GM18868 (cell line): ENCODE results near the gene TMEM270.
"Not testable (repeated sequence)": the region's sequence is repeated elsewhere in the genome, so short reads cannot be mapped to it uniquely, and the experiment has no call there.

Source experiments
- ATAC-seq: cut with Tn5 transposase; IDR thresholded peaks from one replicate; pipeline ENCODE4 v1.9.1; 2021; ENCODE audit warnings: mild to moderate bottlenecking, moderate library complexity; ENCODE audit not compliant: unreplicated experiment

TMEM270 gene, protein sequence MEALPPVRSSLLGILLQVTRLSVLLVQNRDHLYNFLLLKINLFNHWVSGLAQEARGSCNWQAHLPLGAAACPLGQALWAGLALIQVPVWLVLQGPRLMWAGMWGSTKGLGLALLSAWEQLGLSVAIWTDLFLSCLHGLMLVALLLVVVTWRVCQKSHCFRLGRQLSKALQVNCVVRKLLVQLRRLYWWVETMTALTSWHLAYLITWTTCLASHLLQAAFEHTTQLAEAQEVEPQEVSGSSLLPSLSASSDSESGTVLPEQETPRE

GRCh38 chr7:73860859-73861258, at the start of gene TMEM270:
Gene TMEM270 (plus strand): TSS chr7:73861159. CDS start chr7:73861195, 36 bp downstream.
- no peak for ATAC-seq

- no peak for ATAC-seq
Observed at GRCh38 chr7:73811760-73812168, 49.2 kb upstream of the TMEM270 start.

DNA sequence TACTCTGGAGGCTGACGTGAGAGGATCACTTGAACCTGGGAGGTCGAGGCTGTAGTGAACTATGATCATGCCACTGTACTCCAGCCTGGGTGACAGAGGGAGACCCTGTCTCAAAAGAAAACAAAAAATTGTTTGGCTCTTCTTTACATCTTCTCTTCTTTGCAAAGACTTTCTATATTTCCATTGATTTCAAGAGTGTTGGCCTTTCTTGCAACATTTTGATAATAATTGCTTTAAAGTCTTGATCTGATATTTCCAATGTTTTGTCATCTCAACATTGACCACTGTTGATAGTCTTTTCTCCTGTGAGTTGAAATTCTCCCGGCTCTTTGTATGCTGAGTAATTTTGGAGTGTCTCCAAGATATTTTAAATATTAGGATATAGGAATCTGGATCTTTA, 48.0 kb upstream of the TMEM270 start:
- ATAC-seq = no peak

DNA sequence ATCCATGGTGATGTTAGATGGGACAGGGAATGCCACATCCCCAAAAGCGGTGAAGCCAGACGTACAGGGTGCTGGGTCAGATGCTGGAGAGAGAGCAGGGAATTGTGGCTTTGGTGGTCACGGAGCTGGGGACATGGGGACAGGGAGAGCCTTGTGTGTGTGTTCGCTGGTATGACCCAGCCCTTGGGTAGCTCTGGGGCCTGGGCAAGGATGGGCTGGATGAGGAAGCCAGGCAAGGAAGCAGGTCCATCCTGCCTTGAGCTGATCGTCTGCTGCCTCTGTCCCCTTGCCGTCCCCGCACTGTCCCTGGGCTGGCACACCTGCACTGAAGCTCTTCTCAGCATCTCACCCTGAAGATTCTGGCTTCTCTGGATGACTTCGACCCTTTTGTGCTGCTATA, 45.5 kb upstream of the TMEM270 start:
- no peak for ATAC-seq

DNA sequence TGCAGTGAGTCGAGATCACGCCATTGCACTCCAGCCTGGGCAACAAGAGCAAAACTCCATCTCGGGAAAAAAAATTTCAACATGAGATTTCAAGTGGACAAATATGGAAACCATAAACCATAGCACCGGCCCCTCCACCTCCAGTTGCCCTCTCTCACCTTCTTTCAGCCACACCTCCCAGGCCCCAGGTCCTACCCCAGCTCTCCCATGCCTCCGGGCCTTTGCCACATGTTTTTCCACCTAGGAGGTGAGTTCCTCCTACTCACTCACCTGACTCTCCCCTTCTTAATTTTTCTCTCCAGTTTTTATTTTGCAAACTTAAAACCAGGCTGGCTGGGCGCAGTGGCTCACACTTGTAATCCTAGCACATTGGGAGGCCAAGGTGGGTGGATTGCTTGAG, 43.8 kb upstream of the TMEM270 start:
- no peak for ATAC-seq

GRCh38 chr7:73820013-73820412, 40.9 kb upstream of the TMEM270 start:
- no peak for ATAC-seq

DNA sequence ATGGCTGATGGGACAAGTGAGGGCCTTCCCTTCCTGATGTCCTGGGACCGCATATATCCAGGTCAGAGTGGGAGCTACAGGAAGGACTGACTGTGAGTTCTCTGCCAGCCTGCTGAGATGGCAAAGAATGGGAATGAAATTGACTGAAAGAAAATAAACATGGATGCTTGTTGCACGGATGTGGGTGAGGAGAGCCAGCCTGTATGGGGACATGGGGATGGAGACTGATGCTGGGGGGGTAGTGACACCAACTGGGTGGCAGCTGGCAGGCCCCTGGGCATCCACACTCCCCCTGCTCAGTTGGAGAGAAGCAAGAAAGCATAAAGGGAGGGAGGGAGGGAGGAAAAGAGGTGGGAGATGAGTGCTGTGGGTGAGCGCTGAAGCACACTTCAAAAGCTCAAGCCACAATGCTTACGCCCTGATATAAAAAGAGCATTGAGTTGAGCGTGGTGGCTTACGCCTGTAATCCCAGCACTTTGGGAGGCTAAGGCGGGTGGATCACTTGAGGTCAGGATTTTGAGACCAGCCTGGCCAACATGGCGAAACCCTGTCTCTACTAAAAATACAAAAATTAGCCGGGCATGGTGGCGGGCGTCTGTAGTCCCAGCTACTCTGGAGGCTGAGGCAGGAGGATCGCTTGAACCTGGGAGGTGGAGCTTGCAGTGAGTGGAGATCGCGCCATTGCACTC, 39.2 kb upstream of the TMEM270 start:
- not testable (repeated sequence) for ATAC-seq

DNA sequence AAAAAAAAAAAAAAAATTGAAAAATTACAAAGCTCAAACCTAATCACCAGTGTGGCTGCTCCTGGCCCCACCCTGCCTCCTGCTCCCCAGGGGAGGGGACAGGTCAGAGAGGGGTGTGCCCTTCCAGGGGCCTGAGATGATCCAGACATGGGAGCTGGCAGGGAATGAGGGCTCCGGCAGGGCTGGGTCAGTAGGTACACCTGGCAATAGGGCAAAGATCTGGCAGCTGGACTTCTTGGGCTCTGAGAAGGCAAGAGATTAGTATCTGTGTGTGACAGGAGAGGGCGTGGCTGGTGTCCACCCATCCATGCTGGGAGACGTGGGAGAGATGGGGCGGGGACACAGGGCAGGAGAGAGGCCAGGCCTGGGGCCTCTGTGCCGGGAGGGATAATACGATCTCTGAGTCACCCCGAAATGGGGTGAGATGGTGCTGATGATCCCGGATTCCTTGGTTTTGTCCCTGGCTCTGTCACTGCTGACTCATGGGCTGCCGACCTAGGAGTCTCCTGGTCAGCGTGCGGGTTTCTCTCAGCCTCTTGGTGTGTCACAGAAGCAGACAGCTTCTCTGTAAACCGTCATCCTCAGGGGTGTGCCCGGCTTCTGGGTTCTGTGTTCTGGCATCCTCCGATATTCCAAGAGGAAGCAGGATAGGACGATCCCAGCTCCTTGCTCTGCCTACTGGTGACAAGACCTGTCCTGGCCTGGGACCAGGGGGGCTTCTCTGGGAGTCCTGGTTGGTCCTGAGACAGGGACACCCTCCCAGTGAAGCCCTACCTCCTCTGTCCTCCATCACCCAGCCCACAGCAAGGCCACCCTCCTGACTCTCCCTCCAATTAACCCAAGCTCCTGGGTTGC, 38.4 kb upstream of the TMEM270 start:
- no peak for ATAC-seq

GRCh38 chr7:73823257-73823656, 37.7 kb upstream of the TMEM270 start:
- no peak for ATAC-seq

DNA sequence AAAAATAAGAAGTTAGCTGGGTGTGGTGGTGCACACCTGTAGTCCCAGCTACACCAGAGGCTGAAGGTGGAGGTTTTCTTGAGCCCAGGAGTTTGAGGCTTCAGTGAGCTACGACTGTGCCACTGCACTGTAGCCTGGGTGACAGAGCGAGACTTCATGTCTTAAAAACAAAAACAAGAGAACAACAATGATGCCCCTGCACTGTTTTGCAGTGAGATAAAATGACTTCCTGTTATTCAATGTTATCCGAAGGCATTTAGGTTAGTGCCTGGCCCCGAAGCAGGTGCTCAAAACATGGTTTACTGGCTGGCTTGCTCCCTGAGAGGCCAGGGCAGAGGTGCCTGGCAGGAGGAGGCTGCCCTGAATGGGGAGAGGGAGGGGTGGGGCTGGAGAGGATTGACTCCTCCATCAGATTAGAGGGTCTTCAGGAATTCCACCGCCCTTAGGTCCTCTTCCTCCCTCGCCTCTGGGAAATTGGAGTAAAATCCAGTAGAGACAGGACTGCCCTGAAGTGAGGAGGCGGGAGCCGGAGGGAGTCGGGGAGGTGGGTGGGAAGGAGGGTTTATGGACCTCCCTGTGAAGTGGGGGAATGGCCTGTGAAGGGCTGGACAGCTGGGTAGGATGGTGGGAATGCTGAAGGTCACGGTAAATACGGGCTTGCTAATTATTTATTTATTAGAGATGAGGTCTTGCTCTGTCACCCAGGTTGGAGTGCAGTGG, 36.9 kb upstream of the TMEM270 start:
- ATAC-seq = no peak

DNA sequence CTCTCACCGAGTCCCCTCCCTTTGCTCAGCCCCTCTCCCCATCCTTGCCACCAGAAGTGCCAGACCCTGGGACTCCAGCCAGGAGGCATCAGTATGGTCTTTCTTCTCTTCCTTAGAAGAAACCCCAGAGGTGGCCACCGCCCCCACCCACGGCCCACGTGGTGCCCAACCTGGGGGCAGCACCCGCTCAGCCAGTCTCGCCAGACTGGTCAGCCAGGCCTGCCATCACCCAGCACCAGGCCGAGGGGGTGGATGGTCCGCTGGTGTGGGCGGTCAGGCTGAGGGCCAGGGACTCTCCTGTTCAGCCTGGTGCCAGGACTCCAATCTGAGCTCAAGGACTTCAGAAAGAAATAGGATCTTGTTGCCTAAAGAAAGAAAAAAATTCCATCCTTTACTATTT, 36.0 kb upstream of the TMEM270 start:
- ATAC-seq = no peak

- no peak for ATAC-seq
Observed at GRCh38 chr7:73827567-73828106, 33.3 kb upstream of the TMEM270 start.

DNA sequence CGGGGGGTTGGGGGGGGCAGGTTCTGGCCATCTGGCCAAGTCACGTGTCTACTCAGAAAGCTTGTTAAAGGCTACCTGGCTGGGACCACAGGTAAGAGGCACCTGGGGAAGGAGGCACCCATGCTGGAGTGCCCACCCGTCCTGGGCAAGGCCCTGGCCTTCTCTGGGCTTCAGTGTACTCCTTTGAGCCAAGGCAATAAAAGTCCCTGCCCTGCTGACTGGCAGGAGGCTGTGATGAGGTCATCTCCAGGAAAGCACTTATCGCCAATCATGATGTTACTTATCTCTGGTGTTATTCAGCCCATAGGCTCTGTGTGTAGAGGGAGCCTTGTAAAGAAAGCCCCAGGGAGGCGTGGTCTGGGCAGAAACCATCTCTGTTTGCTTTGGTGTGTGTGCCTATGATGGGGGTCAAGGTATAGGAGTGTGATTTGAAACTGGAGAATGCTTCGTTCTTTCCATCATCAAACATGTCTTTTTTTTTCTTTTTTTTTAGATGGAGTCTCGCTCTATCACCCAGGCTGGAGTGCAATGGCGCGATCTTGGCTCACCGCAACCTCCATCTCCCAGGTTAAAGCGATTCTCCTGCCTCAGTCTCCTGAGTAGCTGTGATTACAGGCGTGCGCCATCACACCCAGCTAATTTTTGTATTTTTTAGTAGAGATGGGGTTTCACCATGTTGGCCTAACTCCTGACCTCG, 32.7 kb upstream of the TMEM270 start:
- no peak for ATAC-seq

DNA sequence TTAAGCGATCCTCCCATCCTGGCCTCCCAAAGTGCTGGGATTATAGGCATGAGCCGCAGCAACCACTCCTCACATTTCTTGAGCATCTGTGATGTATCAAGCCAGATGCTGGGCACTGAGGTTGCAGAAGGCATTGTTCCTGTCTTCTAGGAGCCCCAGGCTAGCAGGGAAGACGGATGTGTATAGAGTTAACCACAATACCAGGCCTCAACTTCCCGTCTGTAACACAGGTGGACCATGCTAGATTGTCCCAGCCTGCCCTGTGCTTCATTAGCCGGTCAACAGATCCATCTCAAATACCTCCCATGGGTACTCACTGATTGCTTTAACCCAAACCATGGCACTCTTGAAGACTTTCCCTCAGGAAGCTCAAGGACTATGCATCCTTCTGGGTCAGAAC, 32.0 kb upstream of the TMEM270 start:
- no peak for ATAC-seq

DNA sequence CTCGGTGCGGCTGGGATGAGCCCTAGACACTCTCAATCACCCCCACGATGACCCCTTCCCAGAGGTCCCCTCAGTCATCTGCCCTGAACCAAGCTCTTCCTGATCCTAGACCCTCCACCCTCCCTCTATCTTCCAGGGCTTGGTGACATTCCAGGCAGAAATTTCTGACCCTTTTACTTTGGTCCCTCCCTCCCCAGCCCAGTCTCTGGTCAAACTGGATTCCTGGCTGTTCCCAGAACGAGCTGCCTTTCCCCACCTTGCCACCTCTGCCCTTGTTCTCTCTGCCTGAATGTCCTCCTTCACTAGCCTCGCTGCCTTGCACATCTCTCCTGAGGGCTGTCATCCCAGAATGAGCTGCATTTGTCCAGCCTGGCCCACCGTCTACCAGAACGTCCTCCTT, 31.5 kb upstream of the TMEM270 start:
- no peak for ATAC-seq

DNA sequence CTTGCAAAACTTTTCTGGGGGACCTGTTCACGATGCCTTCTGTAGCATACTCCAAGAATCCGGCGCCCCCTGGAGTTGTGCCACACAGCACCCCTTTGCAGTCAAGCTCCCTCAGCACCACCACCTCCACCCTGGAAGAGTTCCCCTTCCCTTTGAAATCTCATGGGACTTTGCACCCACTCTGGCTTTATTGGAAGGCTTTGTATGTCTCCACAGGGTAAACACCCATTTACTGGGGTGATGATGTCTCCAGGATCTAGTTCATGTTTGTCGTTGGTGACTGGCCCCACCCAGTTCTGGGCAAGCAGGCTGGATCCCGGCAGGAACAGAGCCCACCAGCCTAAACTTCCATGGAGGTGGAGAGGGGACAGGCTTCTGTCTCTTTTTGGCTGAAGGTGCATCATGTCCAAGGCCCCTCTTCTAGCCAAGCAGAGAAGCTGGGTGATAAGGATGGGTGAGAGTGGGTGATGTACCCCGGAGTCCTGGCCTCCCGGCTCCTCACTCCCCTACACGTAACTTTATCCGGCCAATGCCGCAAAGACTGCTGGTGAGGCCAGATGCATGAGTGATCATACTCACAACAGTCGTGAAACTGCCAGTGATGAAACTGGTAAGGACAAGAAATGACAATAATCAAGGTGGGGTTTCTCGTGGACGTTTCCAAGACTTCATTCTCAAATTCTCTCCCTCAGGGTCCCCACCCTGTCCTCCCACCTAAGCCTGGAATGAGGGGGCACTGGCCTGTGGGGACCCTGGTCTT, 30.9 kb upstream of the TMEM270 start:
- no peak for ATAC-seq

DNA sequence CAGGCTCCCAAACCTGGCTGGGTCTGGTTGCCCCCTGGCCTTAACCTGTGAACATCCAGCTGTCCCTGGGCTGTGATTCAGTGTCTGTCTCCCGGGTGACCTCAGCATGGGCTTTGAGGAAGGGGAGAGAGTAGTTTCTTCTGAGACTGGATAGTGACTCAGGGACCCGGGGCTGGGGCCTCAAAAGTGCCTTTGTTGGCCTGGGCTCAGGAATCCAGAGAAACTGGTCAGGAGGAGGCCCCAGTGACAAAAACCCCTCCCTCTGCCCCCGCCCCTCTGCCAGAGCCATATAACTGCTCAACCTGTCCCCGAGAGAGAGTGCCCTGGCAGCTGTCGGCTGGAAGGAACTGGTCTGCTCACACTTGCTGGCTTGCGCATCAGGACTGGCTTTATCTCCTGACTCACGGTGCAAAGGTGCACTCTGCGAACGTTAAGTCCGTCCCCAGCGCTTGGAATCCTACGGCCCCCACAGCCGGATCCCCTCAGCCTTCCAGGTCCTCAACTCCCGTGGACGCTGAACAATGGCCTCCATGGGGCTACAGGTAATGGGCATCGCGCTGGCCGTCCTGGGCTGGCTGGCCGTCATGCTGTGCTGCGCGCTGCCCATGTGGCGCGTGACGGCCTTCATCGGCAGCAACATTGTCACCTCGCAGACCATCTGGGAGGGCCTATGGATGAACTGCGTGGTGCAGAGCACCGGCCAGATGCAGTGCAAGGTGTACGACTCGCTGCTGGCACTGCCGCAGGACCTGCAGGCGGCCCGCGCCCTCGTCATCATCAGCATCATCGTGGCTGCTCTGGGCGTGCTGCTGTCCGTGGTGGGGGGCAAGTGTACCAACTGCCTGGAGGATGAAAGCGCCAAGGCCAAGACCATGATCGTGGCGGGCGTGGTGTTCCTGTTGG, 30.0 kb upstream of the TMEM270 start, which contains the start of gene CLDN4:
Gene CLDN4, plus strand, starts transcription at position 316 of the 903 bp plus-strand sequence. Its CDS starts 206 bp downstream, at position 522.
- ATAC-seq = no peak

DNA sequence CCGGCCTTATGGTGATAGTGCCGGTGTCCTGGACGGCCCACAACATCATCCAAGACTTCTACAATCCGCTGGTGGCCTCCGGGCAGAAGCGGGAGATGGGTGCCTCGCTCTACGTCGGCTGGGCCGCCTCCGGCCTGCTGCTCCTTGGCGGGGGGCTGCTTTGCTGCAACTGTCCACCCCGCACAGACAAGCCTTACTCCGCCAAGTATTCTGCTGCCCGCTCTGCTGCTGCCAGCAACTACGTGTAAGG, 29.4 kb upstream of the TMEM270 start:
- no peak for ATAC-seq
